Type B pancreatic cell (in vitro differentiated cells): ENCODE data around the gene HAGH. TPM values are rescaled to one million over a fixed set of nuclear protein-coding genes. Genes with fewer than 3 reads are reported as not detected.

ENCODE experiments used
- DNase-seq: peaks from one replicate; pipeline ENCODE4 v3.0.0; 2021; ENCODE audit warnings: mixed read lengths; ENCODE audit not compliant: unreplicated experiment; ENCODE audit errors: extremely low spot score
- H3K27ac Mint-ChIP-seq: 2 replicates; pipeline ENCODE4 v1.8.0; 2021; ENCODE audit warnings: mild to moderate bottlenecking, mixed read lengths
- H3K27me3 Mint-ChIP-seq: 2 replicates; pipeline ENCODE4 v1.8.0; 2021; ENCODE audit warnings: mixed read lengths
- H3K36me3 Mint-ChIP-seq: 2 replicates; pipeline ENCODE4 v1.8.0; 2021; ENCODE audit warnings: mixed read lengths
- H3K4me1 Mint-ChIP-seq: one replicate; pipeline ENCODE4 v1.8.0; 2021; ENCODE audit warnings: mixed read lengths; ENCODE audit not compliant: unreplicated experiment
- H3K4me3 Mint-ChIP-seq: 2 replicates; pipeline ENCODE4 v1.8.0; 2021; ENCODE audit warnings: mild to moderate bottlenecking, mixed read lengths
- H3K9me3 Mint-ChIP-seq: 2 replicates; pipeline ENCODE4 v1.8.0; 2021; ENCODE audit warnings: mixed read lengths
- CTCF ChIP-seq: fragments of 200-600 bp; sonication (generic); conservative IDR thresholded peaks from 2 replicates; pipeline ENCODE4 v1.5.0; 2021; ENCODE audit warnings: antibody characterized with exemption, mild to moderate bottlenecking
- total RNA-seq: library from RNA; stranded (reverse); gene quantifications from 2 replicates; pipeline ENCODE4 v1.2.1, GENCODE V29; 2021; ENCODE audit warnings: low replicate concordance

The HAGH gene
- total RNA-seq, 1 donor from 2014 or later, result 36.7 TPM

DNA sequence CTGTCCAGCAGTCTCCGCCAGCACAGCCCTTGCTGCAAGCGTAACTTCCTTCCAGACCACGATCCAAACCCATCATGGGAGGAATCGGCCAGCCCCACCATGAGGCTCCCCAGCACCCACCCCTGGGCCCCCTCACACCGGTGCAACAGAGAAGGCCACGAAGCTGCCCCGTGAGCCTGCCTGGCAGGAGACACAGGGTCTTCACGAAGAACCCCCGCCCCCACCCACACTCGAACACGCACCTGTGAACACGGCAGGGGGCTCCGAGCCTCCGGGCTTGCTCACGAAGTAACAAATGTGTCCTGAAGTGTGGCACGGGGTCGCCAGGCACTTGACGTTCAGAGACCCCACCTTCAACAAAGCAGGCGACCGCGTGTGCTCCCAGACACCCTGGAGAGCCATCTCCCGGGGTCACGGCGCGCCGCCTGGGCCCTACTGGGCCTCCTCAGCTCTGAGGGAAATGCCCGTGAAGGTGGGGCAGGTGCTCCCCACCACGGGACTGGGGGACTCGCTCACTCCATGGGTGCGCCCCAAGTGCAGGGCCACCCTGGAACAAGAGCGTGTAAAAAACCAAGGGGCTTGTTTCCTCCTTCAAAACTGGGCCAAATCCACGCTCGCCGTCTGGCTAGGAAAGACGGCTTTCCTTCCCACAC, 7.6 kb downstream of the HAGH start:
- DNase-seq, result no peak
- Mint-ChIP-seq H3K36me3 (peaks cover 6% of the 10 kb centered on the region), H3K4me1 (no peaks in the 10 kb centered on the region), H3K9me3 (no peaks in the 10 kb centered on the region), H3K27ac (no peak overlapping the region), H3K27me3 (no peaks in the 10 kb centered on the region), H3K4me3 (no peak overlapping the region)
- TF ChIP-seq CTCF, result no peak

DNA sequence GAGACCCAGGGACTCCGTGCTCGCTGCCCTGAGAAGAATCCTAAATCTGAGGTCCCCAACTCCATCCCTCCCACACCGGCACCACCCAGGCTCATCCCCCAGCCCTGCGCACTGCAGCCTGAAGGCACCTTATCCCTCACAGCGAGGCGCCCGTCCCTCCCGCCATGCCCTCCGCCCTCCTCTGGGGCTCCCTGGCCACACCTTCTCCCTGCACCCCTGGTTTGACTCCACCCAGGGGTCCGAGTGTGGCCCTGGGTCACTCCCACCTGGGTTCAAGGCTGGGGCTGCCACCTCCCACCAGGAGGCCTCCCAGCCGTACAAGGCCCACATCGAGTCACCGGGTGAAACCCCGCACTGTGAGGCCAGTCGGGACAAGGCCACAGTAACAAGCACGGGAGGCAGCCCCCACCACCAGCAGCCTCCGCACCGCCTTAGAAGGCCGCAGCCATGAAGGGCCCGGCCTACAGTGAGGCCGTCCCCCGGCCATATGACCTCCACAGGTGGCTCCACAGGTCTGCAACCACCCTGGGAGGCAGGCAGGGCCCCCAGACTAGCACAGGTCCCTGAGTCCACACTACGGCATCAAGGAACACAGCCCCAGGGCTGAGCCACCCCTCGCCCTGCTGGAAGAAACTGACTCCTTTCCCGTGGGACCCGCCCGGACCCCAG, 8.3 kb downstream of the HAGH start:
- Mint-ChIP-seq H3K4me3 (no peak overlapping the region), H3K9me3 (no peaks in the 10 kb centered on the region), H3K36me3 (peaks cover 6% of the 10 kb centered on the region)

GRCh38 chr16:1817716-1818115, 8.9 kb downstream of the HAGH start:
- no peaks in the 10 kb centered on the region for H3K27me3 Mint-ChIP-seq
- TF ChIP-seq CTCF, result no peak
- H3K4me3 Mint-ChIP-seq, result no peak overlapping the region
- no peaks in the 10 kb centered on the region for H3K9me3 Mint-ChIP-seq
- no peak for DNase-seq
- H3K36me3 Mint-ChIP-seq, result peaks cover 6% of the 10 kb centered on the region
- no peak overlapping the region for H3K27ac Mint-ChIP-seq
- H3K4me1 Mint-ChIP-seq, result no peaks in the 10 kb centered on the region

More for the DNA sequence above, 8.3 kb downstream of the HAGH start:
- DNase-seq, result no peak
- no peaks in the 10 kb centered on the region for H3K27me3 Mint-ChIP-seq
- no peak overlapping the region for H3K27ac Mint-ChIP-seq
- no peak for TF ChIP-seq CTCF
- no peaks in the 10 kb centered on the region for H3K4me1 Mint-ChIP-seq

DNA sequence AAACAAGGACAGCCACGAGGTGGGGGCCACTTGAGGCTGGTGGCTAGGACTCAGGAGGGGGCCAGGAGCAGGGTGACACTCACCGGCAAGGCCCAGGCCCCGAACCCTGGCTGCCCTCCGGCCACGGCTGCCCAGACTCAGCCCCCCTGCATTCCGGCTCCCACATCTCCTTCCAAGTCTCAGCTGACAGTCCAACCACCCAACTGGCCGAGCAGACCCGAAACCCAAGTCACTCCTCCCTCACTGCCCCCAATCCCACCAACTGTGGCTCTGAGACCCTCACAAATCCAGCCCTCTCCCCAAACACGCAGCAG, 9.4 kb downstream of the HAGH start:
- H3K27me3 Mint-ChIP-seq, result no peaks in the 10 kb centered on the region
- DNase-seq, result no peak
- no peaks in the 10 kb centered on the region for H3K4me1 Mint-ChIP-seq
- TF ChIP-seq CTCF, result no peak
- peaks cover 6% of the 10 kb centered on the region for H3K36me3 Mint-ChIP-seq
- no peak overlapping the region for H3K27ac Mint-ChIP-seq
- no peak overlapping the region for H3K4me3 Mint-ChIP-seq
- H3K9me3 Mint-ChIP-seq, result no peaks in the 10 kb centered on the region

DNA sequence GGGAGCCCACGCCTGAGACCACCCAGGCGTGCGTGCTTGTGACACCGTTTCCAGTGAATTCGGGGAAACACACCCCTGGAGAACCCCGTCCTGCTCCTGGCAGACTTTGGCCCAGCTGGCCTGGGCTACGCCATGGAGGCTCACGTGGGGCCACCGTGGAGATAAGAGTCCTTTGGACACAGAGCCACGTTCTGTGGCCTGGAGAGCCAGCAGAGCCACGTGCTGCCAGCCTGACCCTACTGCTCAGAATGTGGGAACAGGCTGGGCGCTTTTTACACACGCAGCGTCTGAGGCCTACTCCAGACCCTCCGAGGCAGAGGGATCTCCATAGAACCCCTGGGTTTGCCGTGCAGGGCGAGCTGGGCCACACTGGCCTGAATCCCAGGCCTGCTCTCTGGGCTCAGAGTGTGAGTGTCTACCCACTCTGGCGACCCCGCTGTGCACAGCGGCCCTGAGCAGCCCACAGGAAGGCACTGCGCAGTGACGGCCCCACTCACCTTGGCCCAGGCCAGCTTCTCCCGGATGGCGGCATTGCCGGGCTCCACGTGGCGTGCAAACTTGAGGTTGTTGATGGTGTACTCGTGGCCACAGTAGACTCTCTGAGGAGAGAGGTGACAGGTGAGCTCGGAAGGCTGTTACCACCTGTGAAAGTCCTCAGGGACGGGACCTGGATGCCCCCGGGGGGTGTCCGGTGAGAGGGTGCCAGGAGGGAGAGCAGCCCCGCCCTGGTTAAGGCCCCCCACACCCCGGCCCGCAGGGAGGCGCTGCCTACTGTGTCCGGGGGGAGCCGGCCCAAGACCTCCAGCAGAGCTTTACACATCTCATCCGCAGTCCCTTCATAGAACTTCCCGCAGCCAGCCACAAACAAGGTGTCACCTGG, 10.0 kb downstream of the HAGH start:
- Mint-ChIP-seq H3K9me3 (no peaks in the 10 kb centered on the region), H3K36me3 (peaks cover 6% of the 10 kb centered on the region), H3K4me3 (no peak overlapping the region), H3K27ac (no peak overlapping the region), H3K27me3 (no peaks in the 10 kb centered on the region), H3K4me1 (no peaks in the 10 kb centered on the region)
- no peak for DNase-seq
- no peak for TF ChIP-seq CTCF
